H1 (cell line): ENCODE results near the gene SHISA9. TPM values are rescaled to one million over a fixed set of nuclear protein-coding genes. Genes with fewer than 3 reads are reported as not detected.

Experiments
- CREB1 ChIP-seq: IDR thresholded peaks from 2 replicates; pipeline ENCODE4 v1.6.1; 2012; ENCODE audit warnings: inconsistent platforms
- KDM1A ChIP-seq: fragments of 200-600, 300-600 bp; sonication (generic); IDR thresholded peaks from 2 replicates; pipeline ENCODE4 v1.7.1; 2016; ENCODE audit warnings: mild to moderate bottlenecking, low read length, borderline replicate concordance
- KDM5A ChIP-seq: fragments of 200-600 bp; IDR thresholded peaks from 2 replicates; pipeline ENCODE4 v1.7.1; 2012; ENCODE audit warnings: mild to moderate bottlenecking, low read length, inconsistent platforms, mixed read lengths
- POLR2A ChIP-seq, 2 experiments: IDR thresholded peaks; 1 replicate in 1 of 2; 2 replicates in 1 of 2; pipeline ENCODE4 v1.6.1; 2011; ENCODE audit warnings: low read depth in 2 of 2, low read length in 2 of 2, mild to moderate bottlenecking in 2 of 2; ENCODE audit errors: control extremely low read depth in 1 of 2
- polyA plus RNA-seq, 7 experiments: library from polyadenylated mRNA; depleted of rRNA in 3 of 7; stranded (reverse) in 5 of 7; unstranded in 2 of 7; fragments of >200 nt in 5 of 7; fragments of 200-250 nt in 2 of 7; gene quantifications; 1 replicate in 5 of 7; 2 replicates in 1 of 7; 4 replicates in 1 of 7; pipeline versions ENCODE4 v1.2.1 to v1.2.3, GENCODE V29; 2011 to 2013; ENCODE audit warnings: missing spikeins in 2 of 7, mixed read lengths in 2 of 7
- total RNA-seq: library from RNA; stranded (reverse); fragmentation: NEBNext Ultra II Directional; extraction: Animal tissue kit (Norgen Biotek cat#: 25700); gene quantifications from 2 replicates; pipeline ENCODE4 v1.2.1, GENCODE V29; 2021
- TF ChIP-seq, protein P1 (sequence below), 3 experiments: IDR thresholded peaks; 1 replicate in 2 of 3; 2 replicates in 1 of 3; pipeline versions ENCODE4 v1.5.1 to v1.6.1; 2011; ENCODE audit warnings: low read length in 3 of 3, mild to moderate bottlenecking in 3 of 3, inconsistent platforms in 2 of 3, low read depth in 1 of 3, moderate library complexity in 1 of 3; ENCODE audit not compliant: insufficient read depth in 1 of 3; ENCODE audit errors: control extremely low read depth in 1 of 3
- TF ChIP-seq, protein P2 (sequence below): IDR thresholded peaks from 2 replicates; pipeline ENCODE4 v1.6.1; 2012; ENCODE audit warnings: inconsistent platforms

SHISA9 gene
- total and polyA plus RNA-seq, 2 of the 8 experiments (the other 6 are each of a cell fraction or from before 2014, with no cell fraction given) = 25.6 to 39.8 TPM

DNA sequence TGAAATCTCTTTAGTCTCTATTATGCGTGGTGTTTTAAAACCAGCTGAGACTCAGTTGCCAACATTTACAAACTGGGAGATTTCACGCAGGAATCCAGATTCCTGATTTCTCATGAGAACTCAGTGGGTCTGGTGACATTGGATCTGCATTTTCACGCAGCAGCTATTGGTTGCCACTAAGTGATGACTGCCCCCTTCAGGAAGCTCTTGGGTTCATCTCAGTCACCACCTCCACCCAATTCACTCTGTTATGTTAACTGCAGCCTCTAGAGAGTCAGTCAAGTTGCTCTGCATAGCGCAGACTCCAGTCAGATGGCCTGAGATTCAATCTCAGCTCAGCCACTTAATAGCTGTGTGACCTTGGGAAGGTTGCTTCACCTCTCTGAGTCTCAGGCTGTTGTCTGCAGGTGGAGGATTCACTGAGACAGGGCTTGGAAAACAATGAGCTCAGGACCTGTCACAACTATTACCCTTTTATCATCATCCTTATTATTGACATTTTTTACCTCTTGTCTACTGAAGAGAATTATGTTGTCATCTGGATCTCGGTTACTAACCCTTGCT is 6.4 kb downstream of the SHISA9 start (continued):
- TF ChIP-seq, protein P1, sequence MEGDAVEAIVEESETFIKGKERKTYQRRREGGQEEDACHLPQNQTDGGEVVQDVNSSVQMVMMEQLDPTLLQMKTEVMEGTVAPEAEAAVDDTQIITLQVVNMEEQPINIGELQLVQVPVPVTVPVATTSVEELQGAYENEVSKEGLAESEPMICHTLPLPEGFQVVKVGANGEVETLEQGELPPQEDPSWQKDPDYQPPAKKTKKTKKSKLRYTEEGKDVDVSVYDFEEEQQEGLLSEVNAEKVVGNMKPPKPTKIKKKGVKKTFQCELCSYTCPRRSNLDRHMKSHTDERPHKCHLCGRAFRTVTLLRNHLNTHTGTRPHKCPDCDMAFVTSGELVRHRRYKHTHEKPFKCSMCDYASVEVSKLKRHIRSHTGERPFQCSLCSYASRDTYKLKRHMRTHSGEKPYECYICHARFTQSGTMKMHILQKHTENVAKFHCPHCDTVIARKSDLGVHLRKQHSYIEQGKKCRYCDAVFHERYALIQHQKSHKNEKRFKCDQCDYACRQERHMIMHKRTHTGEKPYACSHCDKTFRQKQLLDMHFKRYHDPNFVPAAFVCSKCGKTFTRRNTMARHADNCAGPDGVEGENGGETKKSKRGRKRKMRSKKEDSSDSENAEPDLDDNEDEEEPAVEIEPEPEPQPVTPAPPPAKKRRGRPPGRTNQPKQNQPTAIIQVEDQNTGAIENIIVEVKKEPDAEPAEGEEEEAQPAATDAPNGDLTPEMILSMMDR (IDR thresholded peaks at IDR 0.05; ENCODE audit: control extremely low read depth in 1 of 3, insufficient read depth in 1 of 3, low read depth in 1 of 3, low read length in 3 of 3) = peak; percentile 23 to 75 (median 65)
- TF ChIP-seq CREB1 (no peak), POLR2A (IDR thresholded peaks at IDR 0.05; ENCODE audit: control extremely low read depth in 1 of 2, low read depth in 2 of 2, low read length in 2 of 2) (0 out of 3 replicates have a peak, but pooled peaks of 1 of the 2 experiments have one; percentile 30), KDM5A (no peak), KDM1A (peak; percentile 85; the same call in 1 of the 2 replicates)
- TF ChIP-seq, protein P2, sequence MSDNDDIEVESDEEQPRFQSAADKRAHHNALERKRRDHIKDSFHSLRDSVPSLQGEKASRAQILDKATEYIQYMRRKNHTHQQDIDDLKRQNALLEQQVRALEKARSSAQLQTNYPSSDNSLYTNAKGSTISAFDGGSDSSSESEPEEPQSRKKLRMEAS = no peak
